ENCODE measurements around the gene SMCR8. TPM values are rescaled to one million over a fixed set of nuclear protein-coding genes. Genes with fewer than 3 reads are reported as not detected.
"Not testable (repeated sequence)": the region's sequence is repeated elsewhere in the genome, so short reads cannot be mapped to it uniquely, and the experiment has no call there.

Gene SMCR8
- total RNA-seq (2014; rRNA removed; shearing (Covaris generic)), result 13.1 and 14.4 TPM in 2 replicates

DNA sequence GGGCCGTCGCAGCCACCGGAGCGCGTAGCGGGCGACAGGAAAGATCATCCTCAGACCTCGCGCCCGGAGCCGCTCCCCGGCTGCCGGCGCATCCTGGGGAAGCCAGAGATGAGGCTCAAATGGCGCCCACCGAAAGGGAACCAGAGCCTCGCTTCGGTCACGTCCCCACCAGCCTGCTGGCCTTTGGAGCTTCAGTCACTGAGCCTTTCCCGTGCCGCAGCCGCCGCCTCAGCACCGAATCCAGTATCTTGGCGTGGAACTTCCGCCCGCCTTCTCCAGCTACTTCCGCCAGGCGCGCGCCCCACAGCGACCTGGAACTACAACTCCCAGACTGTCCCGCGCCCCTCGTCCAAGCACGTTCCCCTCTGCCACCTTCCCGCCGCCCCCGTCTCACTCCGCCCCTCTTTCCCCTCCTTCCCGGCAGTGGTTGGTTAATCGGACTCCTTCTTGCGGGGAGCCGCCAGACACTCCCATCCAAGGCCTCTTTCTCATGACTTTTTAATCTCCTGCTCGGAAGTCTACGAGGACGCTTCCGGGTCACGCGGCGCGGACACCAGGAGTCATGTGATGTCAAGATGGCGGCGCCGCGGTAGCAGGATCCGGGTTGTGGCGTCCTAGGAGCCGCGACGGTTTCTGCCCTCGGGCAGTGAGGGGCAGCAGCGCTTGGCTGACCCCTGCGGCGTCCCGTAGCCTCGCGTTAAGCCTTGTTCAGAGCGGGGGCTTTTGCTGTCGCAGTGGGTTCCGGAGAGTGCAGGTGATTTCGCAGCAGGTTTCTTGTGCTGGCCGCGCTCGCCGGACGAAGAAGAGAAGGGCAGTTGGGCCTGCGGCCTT lies at the start of gene SMCR8, which contains the start of gene TOP3A:
TSS of gene SMCR8 (plus strand) at position 563 of the 831 bp plus-strand sequence. CDS start 497 bp downstream, outside the sequence.
TSS of gene TOP3A (minus strand) at position 264 of the 831 bp plus-strand sequence. CDS start at position 48, 216 bp downstream.
- DNase-seq, result peak; percentile 94

GRCh38 chr17:18267366-18267765 lies 47.7 kb upstream of the SMCR8 start:
- DNase-seq, result peak; percentile 48
- no peaks in the 10 kb centered on the region for H3K27me3 ChIP-seq (ENCODE audit: control insufficient read depth, insufficient read depth, low read length)
- no peak overlapping the region for H3K4me3 ChIP-seq (ENCODE audit: insufficient read depth, low read depth, low read length)
- H3K36me3 ChIP-seq (replicated peaks; ENCODE audit: control insufficient read depth, insufficient read depth, low read length), result peaks cover 7% of the 10 kb centered on the region

More for the DNA sequence above, at the start of gene SMCR8, which contains the start of gene TOP3A:
- Histone ChIP-seq H3K36me3 (replicated peaks; ENCODE audit: control insufficient read depth, insufficient read depth, low read length) (peaks cover 12% of the 10 kb centered on the region), H3K4me3 (ENCODE audit: insufficient read depth, low read depth, low read length) (peak within 1 kb of the TSS; percentile 84), H3K27me3 (ENCODE audit: control insufficient read depth, insufficient read depth, low read length) (no peaks in the 10 kb centered on the region)

GRCh38 chr17:18267927-18268711 lies 47.0 kb upstream of the SMCR8 start:
- peak; percentile 73 for DNase-seq
- H3K27me3 ChIP-seq (ENCODE audit: control insufficient read depth, insufficient read depth, low read length), result no peaks in the 10 kb centered on the region
- peaks cover 6% of the 10 kb centered on the region for H3K36me3 ChIP-seq (replicated peaks; ENCODE audit: control insufficient read depth, insufficient read depth, low read length)
- no peak overlapping the region for H3K4me3 ChIP-seq (ENCODE audit: insufficient read depth, low read depth, low read length)

DNA sequence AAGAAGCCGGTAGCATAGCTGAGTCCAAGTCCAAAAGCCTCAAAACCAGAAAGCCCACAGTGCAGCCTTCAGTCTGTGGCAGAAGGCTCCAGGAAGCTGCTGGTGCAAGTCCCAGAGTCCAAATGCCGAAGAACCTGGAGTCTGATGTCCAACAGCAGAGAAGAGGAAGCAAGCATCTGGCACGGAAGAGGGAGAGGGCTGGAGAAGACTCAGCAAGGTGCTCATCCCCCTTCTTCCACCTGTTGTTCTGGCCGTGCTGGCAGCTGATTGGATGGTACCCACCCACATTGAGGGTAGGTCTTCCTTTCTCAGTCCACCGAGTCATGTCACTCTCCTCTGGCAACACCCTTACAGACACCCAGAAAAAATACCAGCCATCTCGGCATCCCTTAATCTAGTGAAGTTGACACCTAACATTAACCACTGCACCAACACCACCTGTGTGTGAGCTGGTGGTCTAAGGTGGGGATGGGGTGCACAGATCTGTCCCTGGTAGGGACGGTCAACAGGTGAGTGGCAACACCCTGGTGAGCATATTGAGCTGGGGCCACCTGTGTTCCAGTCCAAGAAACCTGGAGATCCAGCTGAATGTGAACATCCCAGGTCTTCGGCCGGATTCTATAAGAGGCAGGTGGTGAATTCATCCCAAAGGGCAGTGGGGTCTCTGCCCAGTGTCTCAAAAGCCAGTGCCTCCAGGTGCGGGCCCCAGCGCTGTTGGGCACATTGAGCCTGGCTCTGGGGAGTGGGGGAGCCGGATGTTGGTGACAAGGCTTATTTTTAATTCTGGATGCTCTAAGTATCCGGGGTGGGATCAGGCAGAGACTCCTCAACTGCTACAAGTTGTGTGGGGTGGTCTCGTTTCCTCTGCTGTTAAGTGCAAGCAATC lies 44.8 kb upstream of the SMCR8 start:
- no peak overlapping the region for H3K4me3 ChIP-seq (ENCODE audit: insufficient read depth, low read depth, low read length)
- peaks cover 7% of the 10 kb centered on the region for H3K36me3 ChIP-seq (replicated peaks; ENCODE audit: control insufficient read depth, insufficient read depth, low read length)
- H3K27me3 ChIP-seq (ENCODE audit: control insufficient read depth, insufficient read depth, low read length), result no peaks in the 10 kb centered on the region
- peak; percentile 43 for DNase-seq

- Histone ChIP-seq H3K36me3 (replicated peaks; ENCODE audit: control insufficient read depth, insufficient read depth, low read length) (peaks cover 43% of the 10 kb centered on the region), H3K27me3 (ENCODE audit: control insufficient read depth, insufficient read depth, low read length) (no peaks in the 10 kb centered on the region), H3K4me3 (ENCODE audit: insufficient read depth, low read depth, low read length) (no peak overlapping the region)
- DNase-seq, result no peak
Observed at GRCh38 chr17:18277076-18277475, 38.0 kb upstream of the SMCR8 start.

DNA sequence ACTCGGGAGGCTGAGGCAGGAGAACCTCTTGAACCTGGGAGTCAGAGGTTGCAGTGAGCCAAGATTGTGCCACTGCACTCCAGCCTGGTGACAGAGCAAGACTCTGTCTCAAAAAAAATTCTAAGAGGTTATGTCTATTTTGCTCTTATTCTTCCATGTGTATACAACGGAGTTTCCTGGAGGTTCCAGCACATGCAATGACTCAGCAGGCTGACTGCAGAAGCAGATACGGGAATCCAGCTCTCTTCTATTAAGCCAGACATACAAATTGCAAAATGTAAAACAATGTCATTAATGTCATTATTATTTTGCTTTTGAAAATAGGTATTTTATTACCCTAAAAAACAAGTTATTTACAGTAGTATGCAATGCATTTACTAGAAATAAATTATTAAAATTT lies 36.2 kb upstream of the SMCR8 start:
- H3K27me3 ChIP-seq (ENCODE audit: control insufficient read depth, insufficient read depth, low read length), result no peaks in the 10 kb centered on the region
- peaks cover 48% of the 10 kb centered on the region for H3K36me3 ChIP-seq (replicated peaks; ENCODE audit: control insufficient read depth, insufficient read depth, low read length)
- DNase-seq, result no peak
- no peak overlapping the region for H3K4me3 ChIP-seq (ENCODE audit: insufficient read depth, low read depth, low read length)

- Histone ChIP-seq H3K4me3 (ENCODE audit: insufficient read depth, low read depth, low read length) (no peak overlapping the region), H3K36me3 (replicated peaks; ENCODE audit: control insufficient read depth, insufficient read depth, low read length) (peaks cover 46% of the 10 kb centered on the region), H3K27me3 (ENCODE audit: control insufficient read depth, insufficient read depth, low read length) (no peaks in the 10 kb centered on the region)
- no peak for DNase-seq
Observed at GRCh38 chr17:18280249-18280648, 34.8 kb upstream of the SMCR8 start.

GRCh38 chr17:18280766-18281371 lies 34.2 kb upstream of the SMCR8 start:
- H3K36me3 ChIP-seq (replicated peaks; ENCODE audit: control insufficient read depth, insufficient read depth, low read length), result peaks cover 51% of the 10 kb centered on the region
- no peak for DNase-seq

DNA sequence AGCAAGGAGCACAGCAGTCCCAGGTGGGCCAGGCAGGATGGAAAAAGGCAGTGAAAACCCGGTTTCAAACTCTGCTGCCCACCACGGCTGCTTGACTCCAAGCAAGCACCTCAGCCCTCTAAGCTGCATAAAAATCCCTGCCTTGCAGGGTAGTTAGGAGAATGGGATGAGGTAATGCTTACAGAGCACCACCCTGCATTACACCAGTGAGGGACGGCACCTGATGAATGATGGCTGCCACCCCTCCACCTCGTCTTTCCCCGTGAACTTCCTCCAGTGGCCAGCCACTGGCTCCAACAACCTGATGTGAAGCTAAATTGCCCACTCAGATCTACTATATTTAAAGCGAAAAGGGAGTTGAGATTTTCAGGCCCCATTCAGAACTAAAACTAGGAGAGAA lies 33.3 kb upstream of the SMCR8 start:
- Histone ChIP-seq H3K27me3 (ENCODE audit: control insufficient read depth, insufficient read depth, low read length) (no peaks in the 10 kb centered on the region), H3K4me3 (ENCODE audit: insufficient read depth, low read depth, low read length) (no peak overlapping the region), H3K36me3 (replicated peaks; ENCODE audit: control insufficient read depth, insufficient read depth, low read length) (peaks cover 43% of the 10 kb centered on the region)
- no peak for DNase-seq

More at GRCh38 chr17:18280766-18281371, 34.2 kb upstream of the SMCR8 start:
- Histone ChIP-seq H3K4me3 (ENCODE audit: insufficient read depth, low read depth, low read length) (no peak overlapping the region), H3K27me3 (ENCODE audit: control insufficient read depth, insufficient read depth, low read length) (no peaks in the 10 kb centered on the region)

- peaks cover 38% of the 10 kb centered on the region for H3K36me3 ChIP-seq (replicated peaks; ENCODE audit: control insufficient read depth, insufficient read depth, low read length)
- no peaks in the 10 kb centered on the region for H3K27me3 ChIP-seq (ENCODE audit: control insufficient read depth, insufficient read depth, low read length)
- no peak for DNase-seq
Observed at GRCh38 chr17:18285296-18285695, 29.8 kb upstream of the SMCR8 start.

DNA sequence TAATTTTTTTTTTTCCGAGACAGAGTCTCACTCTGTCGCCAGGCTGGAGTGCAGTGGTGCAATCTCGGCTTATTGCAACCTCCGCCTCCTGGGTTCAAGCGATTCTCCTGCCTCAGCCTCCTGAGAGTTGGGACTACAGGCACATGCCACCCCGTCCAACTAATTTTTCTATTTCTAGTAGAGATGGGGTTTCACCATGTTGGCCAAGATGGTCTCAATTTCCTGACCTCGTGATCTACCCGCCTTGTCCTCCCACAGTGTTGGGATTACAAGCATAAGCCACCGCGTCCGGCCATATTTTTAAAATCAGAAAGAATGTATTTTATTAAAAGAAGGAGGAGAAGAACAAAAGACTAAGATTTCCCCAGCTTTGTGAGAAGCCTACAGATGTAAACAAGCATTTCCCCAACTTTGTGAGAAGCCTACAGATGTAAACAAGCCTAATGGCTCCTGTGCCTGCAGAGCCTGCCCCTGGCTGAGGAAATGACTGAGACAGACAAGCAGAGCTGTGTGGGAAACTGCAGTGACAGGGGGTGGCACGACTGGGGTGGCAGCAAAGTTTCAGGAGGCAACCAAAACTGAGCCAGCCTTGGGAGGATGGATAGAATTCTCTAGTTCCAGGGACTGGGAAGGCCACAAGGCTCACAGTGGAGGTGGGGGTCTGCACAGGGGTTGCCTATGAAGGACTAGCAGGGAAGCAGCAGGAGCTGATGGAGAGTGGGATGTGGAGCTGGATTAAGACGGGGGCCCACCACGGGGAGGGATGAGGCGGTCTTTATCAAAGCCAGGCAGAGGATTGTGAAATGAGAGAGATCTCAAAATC lies 23.2 kb upstream of the SMCR8 start:
- no peaks in the 10 kb centered on the region for H3K27me3 ChIP-seq (ENCODE audit: control insufficient read depth, insufficient read depth, low read length)
- no peak for DNase-seq
- H3K36me3 ChIP-seq (replicated peaks; ENCODE audit: control insufficient read depth, insufficient read depth, low read length), result peaks cover 40% of the 10 kb centered on the region
- no peak overlapping the region for H3K4me3 ChIP-seq (ENCODE audit: insufficient read depth, low read depth, low read length)

More at GRCh38 chr17:18285296-18285695, 29.8 kb upstream of the SMCR8 start:
- no peak overlapping the region for H3K4me3 ChIP-seq (ENCODE audit: insufficient read depth, low read depth, low read length)

DNA sequence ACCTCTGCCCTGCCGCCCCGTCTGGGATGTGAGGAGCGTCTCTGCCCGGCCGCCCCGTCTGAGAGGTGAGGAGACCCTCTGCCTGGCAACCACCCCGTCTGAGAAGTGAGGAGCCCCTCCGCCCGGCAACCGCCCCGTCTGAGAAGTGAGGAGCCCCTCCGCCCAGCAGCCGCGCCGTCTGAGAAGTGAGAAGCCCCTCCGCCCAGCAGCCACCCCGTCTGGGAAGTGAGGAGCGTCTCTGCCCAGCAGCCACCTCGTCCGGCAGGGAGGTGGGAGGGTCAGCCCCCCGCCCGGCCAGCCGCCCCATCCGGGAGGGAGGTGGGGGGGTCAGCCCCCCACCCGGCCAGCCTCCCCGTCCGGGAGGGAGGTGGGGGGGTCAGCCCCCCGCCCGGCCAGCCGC lies 17.0 kb upstream of the SMCR8 start:
- not testable (repeated sequence) for H3K4me3 ChIP-seq (ENCODE audit: insufficient read depth, low read depth, low read length); DNase-seq; H3K27me3 ChIP-seq (ENCODE audit: control insufficient read depth, insufficient read depth, low read length)
- H3K36me3 ChIP-seq (replicated peaks; ENCODE audit: control insufficient read depth, insufficient read depth, low read length), result peaks cover 38% of the 10 kb centered on the region
